ENCODE results near the gene RAET1L.
A peak's percentile ranks its signal among the peaks of the same experiment; 100 is the strongest.
"Not testable (repeated sequence)": the region's sequence is repeated elsewhere in the genome, so short reads cannot be mapped to it uniquely, and the experiment has no call there.

Gene RAET1L, protein sequence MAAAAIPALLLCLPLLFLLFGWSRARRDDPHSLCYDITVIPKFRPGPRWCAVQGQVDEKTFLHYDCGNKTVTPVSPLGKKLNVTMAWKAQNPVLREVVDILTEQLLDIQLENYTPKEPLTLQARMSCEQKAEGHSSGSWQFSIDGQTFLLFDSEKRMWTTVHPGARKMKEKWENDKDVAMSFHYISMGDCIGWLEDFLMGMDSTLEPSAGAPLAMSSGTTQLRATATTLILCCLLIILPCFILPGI

DNA sequence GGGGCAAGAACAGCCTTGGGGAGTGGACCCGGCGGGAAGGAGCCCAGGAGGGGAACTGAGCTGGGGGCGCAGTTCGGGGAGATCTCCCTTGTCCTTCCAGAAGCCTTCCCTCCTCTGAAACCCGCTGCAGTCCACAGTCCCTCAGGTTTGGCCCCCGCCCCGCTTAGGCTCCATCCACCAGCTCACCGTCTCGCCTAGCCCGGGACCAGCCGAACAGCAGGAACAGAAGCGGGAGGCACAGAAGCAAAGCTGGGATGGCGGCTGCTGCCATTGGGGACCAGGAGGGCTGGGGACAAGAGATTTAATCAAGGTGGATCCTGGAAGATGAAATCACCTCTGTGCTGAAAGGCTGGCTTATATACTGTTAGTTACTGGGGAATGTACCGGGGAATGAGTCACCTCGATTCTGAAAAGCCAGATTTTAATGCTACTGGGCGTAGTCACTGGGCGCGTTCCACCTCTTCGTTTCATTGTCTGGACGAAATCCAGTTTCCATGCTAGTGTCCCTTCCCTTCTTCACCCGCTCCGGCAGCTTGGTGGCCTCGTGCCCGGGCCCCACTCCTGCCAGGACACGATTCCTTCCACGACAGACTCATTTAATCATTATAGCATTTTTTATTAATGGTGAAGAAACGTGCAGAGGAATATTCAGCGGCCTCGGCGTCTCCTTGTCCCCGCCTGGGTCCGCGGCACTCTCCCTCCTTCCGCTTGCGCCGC lies at the start of gene RAET1L:
RAET1L (minus strand) TSS at position 332 of the 717 bp plus-strand sequence; CDS start at position 271, 61 bp downstream.
- no peak for DNase-seq

DNA sequence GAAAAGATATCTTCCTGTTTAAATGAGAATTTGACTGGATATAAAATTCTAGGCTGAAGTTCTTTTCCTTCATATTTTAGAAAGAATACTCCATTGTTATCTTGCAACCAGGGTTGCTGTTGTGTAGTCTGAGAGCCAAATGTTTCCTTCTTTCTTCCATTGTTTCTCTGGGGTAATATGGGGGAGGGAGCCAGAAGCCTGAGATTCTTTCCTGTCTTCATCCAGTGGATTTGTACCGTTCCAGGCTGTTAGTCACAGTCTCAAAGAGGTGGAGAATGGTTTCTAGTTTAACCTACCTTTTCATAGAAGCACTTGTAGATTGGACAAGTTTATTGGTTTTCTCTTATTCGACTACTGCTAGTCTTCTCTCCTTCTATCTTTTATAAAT lies 49.7 kb upstream of the RAET1L start:
- no peak for DNase-seq

DNA sequence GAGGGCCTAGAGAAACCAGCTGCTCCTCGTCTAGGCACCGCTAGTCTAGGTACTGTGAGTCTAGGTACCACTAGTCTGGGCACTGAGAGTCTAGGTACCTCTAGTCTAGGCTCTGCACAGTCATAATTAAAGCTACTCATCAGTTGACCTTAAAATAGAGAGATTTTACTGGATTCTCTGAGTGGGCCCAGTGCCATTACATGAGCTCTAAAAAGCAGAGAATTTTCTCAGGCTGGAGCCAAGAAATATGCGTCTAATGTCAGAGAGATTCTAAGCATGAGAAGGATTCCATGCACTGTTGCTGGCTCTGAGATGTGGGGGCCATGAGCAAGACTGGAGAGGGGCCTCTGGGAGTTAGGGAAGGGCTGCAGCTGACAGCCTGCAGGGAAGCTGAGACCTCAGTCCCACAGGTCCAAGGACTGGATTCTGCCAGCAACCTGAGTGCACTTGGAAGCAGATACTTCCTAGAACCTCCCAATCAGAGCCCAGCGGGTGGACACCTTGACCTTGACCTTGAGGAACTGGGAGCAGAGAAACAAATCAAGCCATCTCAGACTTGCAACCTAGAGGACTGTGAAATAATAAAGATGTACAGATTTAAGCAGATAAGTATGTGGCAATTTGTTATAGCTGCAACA lies 49.2 kb upstream of the RAET1L start:
- DNase-seq: not testable (repeated sequence)

DNA sequence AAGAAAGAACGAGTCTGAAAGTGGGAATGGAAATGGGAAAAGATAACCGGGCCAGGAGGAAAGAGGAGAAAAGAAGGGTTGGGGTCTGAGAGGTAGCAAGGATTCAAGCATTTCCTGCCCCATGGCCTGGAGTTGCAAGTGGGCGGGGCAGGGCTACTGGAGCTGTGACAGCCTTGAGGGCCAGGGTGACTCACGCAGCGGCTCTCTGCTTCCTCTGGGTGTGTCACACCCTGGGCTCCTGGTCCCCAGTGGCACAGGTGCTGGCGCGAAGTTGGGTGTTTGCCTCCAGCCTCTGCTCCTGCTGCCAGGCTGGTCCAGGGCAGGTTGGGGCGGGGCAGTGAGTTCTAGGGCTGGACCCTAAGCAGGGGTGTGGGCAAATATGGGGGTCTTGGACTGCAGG lies 46.9 kb upstream of the RAET1L start:
- peak; percentile 13 for DNase-seq

DNA sequence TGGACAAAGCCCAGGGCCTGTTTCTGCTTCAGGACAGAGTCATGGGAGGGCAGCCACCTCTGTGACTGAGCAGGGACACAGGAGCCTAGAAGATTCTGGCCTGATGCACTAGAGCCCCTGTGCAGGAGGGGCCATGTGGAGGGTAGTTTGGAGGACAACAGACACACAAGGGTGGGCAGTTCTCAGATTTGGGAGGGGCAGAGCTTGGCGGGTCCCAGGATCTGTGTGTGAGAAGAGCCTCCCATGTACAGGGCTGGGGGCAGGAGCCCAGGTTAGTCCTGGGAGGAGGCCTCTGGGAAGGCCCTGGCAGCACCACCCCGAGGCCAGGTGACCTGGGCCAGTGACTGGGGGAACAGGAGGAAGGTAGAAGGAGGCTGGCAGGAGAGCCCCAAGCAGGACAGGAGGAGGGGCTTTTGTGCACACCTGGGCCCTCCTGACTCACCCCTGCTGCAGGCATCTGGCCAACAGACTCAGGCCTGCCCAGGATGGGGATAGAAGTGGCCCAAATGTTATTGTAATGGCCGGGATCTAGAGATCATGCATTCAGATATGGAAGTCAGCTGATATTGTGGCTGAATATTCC lies 45.0 kb upstream of the RAET1L start:
- no peak for DNase-seq

DNA sequence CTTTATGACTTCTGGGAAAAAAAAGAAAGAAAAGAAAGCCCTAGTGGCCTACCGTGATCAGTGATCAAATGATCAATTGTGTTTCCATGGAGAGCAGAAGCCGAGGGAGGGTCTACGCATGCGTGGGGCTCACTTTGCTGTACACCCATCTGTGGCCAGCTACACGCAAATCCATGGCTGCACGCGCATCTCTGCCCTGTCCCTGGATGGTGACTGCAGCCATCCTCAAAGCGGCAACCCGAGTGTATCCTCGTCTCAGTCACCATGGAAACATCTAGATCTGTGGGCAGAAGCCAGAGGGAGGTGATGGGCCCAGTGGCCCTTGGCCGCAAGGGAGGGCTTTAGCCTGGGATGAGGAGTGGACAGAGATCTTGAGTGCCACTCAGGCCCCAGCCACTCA lies 44.4 kb upstream of the RAET1L start:
- peak; percentile 51 for DNase-seq

DNA sequence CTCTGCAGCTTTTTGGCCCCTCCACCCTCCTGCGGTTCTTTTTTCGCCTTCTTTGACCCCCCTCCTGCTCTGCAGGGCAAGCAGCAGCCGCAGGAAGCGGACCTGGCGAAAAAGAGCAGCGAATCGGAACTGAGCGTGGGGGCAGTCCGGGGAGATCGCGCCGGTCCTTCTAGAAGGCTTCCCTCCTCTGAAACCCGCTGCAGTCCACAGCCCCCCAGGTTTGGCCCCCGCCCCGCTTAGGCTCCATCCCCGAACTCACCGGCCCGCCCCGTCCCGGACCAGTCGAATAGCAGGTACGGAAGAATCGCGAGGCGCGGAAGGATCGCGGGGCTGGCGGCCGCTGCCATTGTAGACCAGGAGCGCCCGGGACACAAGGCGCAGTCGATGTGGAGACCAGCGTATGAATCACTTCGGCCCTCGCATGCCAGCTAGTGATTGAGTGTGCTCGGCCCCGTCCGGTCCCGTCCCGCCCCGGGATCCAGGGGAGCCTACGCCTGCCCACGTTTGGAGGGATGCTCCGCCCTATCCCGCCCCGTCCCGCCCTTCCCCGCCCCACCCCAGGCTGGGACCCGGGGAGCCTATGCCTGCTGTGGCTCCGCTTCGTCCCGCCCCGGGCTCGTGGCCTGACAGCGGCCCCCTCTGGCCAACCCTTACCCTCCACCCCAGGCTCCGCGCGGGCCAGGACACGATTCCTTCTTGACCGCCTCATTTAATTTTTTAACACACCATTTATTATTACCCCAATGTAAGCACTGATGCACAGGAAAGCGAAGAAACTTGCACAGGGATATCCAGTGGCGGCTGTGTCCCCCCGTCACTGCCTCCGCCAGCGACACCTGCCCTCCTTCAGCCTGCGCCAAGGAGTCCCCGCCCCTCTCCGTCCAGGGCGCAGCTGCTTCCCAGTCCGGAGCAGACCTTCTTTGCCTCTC lies 43.7 kb upstream of the RAET1L start, which contains the start of gene ULBP3:
ULBP3 (minus strand) TSS at position 402 of the 929 bp plus-strand sequence; CDS start at position 347, 55 bp downstream.
- DNase-seq: peak; percentile 70

DNA sequence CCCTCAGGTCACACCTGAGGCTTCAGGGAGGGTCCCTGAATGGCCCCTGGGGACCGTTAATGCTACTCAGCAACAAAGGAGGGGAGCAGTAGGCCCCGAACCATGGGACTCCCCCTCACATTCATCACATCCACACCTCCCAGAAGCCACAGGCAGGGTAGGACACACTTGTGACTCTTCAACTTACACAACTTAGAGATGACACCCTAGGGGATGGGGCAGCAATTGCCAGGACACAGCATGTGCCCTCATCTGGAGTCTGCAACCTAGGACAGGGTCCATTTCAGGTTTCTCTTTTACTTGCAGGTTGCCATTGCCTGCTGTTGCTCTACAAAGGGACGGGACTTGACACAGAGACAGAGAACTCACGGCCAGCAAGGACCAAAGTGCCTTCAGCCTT lies 42.8 kb upstream of the RAET1L start:
- no peak for DNase-seq

DNA sequence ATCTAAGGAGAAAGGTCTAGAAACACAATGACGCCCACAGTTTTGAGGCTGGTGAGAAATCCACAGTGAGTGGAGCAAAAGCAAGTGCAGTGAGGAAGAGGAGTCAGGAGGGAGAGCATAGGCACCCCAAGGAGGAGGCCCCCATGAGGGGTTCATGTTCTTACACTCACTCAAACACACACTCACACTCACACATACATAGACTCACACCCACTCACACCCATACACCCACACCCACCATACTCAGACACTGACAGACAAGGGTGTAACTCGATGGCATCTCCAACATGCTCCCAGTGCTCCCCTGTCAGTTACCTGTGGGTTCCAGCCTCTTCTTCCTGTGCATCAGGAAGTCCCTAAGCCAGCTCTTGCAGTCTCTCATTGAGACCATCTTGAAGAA lies 39.8 kb upstream of the RAET1L start:
- no peak for DNase-seq

DNA sequence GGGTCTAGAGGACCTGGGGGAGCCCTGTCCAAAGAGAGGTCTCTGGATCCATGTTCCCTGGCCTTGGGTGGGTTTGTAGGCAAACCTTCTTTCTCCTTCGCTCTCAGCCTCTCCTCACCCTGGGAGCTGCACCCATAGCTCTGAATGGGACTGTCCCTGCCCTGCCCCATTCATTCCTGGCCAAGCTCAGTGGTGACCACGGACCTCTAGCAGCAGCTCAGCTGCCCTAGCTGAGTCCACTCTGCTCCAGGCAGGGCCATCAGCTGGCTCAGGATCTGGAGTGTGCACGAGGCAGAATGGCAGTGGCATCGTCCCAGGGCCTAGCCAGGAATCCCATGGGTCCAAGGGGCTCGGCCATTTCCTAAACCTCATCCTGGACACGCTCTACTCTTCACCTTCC lies 38.3 kb upstream of the RAET1L start:
- no peak for DNase-seq

DNA sequence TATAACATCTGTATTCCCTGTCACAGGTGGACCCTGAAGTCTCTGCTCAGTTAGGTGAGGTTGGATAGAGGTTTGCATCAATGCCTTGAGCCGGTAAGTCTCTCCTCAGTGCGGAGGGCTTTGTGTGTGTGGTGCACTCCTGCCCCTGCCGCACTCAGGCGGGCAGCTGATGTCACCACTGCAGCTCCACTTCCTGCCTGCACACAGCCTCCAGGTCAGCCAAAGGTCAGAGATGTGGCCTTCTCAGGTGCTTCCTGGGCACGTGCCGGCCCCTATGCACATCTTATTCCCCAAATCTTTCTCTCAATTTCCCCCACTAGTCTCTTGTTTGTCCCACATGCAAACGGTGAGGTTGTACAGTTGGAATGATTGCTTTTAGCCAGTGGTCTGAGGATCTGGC lies 34.6 kb upstream of the RAET1L start:
- DNase-seq: not testable (repeated sequence)

DNA sequence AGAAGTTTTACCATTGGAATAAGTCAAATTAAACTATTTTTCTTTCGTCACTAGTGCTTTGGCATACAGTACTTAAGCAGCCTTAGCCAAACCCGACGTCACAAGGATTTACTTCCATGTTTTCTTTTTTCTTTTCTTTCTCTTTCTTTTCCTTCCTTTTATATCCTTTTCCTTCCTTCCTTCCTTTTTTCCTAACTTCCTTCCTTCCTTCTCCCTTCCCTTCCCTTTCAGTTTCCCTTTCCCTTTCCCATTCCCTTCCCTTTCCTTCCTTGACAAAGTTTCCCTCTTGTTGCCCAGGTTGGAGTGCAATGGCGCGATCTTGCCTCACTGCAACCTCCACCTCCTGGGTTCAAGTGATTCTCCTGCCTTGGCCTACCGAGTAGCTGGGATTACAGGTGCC lies 33.7 kb upstream of the RAET1L start:
- DNase-seq: no peak

DNA sequence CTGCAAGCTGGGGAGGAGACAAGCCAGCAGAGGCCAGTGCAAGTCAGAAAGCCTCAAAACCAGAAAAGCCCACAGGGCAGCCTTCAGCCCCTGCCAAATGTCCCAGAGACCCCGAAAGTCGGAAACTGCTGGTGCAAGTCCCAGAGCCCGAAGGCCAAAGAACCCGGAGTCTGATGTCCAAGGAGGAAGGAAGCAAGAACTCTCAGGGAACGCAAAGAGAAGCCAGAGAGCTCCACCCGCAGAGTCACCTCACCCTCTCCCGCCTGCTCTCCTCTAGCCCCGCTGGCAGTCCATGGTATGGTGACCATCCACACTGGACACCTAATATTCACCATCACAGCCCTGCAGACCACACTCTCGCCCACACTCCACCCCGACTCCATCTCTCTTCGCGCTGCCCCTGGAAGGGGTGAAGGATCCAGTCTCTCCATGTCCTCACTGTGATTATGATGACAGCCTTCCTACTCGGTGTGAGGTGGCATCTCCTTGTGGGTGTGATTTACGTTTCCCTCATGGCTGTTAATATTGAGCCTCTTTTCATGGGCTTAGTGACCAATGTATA lies 33.0 kb upstream of the RAET1L start:
- DNase-seq: no peak

DNA sequence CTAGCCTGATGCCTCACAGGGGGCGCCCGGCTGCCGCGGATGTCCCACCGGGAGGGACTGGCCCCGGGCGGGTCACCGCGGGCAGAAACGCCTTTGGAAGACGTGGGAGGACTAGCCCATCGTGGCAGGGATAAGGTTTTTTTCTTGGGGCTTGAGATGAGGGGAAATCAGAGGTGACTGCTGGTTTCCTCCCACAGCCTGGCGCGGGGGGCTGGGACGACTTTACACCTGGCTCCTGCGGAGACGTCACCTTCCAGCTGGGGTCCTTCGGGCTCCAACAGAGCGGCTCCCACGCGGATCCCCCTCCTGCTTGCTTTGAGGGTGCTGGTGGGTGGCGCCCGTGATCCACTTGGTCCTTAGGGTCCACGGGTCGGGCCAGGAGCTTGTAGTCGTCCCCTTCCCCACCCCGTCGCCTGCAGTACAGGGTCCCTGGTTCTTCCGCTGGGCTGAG lies 32.2 kb upstream of the RAET1L start:
- DNase-seq: no peak

DNA sequence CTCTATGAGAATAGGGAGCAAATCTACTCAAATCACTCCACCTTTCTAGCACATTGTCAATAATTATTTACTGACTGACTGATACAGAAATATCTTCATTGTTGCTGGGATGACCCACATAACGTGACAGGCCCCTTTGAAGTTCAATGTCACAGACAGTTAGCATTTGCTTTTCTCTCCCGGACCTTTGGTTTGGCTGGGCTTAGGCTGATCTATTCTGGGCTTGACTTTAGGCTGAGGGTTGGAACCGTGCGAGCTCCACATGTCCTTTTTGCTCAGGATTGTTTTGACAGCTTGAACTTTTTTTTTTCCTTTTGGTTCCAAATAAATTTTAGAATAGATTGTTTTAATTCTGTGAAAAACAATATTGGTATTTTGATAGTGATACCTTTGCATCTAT lies 31.6 kb upstream of the RAET1L start:
- DNase-seq: no peak

DNA sequence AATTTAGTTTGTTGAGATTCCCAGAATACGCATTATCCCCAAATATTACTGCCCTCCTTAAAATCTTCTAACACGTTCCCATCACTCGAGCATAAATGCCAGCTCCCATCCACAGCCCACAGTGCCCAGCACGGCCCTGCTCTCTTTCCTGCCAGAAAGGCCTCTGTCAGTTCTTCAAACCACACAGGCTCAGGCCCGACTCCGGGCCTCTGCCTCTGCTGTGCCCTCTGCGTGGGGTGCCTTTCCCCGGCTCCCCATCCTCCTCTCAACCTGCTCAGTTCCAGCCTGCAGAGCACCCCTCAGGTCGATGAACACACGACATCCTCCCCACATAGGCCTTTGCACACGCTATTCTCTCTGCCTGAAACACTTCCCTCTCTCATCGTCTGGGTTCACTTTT lies 30.8 kb upstream of the RAET1L start:
- no peak for DNase-seq

DNA sequence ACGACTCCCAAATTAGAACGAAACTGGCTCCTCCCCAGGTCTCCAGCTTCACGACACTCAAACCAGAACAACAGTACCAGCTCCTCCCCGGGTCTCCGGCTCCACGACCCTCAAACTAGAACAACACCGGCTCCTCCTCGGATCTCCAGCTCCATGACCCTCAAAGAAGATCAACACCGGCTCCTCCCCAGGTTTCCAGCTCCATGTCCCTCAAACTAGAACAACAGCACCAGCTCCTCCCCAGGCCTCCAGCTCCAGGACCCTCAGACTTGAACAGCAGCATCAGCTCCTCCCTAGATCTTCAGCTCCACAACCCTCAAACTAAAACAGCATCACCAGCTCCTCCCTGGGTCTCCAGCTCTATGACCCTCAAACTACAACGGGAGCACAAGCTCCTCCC lies 29.8 kb upstream of the RAET1L start:
- DNase-seq: no peak

DNA sequence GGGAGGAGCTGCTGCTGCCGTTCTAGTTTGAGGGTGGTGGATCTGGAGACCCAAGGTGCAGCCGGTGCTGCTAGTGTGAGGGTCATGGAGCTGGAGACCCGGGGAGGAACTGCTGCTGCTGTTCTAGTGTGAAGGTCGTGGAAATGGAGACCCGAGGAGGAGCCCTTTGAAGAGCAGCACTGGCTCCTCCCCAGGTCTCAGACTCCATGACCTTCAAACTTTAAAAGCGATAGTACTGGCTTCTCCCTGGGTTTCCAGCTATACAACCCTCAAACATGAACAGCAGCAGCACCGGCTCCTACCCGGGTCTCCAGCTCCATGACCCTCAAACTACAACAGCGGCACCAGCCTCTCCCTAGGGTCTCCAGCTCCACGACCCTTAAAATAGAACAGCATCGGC lies 28.1 kb upstream of the RAET1L start:
- no peak for DNase-seq

DNA sequence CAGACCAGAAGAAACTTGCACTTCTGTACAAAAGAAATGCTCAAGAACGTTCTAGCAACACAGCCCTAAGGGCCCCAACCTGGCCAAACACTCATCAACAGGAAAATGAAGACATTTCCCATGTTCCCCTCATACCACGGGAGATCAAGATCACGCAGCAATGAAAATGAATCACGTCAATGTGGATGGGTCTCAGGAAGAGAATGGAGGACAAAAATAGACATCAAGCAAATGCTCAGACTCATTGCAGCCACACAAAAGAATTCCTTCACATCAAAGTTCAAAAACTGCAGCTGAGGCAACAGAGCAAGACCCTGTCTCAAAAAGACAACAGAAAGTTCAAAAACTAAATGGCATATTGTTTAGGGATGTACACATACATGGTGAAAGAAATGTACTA lies 25.5 kb upstream of the RAET1L start:
- no peak for DNase-seq

DNA sequence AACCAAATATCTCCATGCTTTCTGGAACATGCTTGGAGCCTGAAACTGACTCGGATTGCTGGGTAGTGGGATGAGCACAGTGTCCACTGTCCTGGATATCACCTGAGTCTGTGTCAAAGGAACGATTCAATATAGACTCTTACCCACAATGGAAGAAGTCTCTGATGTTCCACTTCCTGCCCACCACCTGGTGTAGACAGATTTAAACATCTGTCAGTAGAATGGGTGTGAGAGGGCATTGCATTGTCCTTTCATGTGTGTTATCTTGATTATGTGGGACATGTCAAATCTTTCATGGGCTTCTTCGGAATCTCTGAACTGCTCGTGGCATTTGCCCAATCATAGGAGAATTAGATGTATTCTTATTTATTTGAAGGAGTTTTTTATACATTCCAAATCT lies 22.8 kb upstream of the RAET1L start:
- no peak for DNase-seq

DNA sequence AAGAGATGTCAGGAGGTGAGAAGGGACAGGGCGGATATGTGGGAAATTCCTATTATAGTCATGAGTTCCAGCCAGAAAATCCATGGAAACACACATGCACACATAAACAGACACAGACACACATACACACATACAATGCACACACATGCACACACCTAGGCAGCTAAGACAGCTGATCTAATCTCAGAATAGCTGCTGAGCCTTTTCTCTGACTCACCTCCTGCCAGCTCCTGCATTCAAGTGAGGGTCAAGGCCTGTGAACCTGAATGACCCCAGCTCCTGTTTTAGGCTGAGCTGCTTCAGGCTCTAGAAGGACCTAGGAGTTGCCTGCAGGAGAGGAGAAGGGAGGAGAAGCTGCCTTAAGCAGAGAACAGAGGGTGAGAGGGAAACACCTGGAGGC lies 21.6 kb upstream of the RAET1L start:
- no peak for DNase-seq

DNA sequence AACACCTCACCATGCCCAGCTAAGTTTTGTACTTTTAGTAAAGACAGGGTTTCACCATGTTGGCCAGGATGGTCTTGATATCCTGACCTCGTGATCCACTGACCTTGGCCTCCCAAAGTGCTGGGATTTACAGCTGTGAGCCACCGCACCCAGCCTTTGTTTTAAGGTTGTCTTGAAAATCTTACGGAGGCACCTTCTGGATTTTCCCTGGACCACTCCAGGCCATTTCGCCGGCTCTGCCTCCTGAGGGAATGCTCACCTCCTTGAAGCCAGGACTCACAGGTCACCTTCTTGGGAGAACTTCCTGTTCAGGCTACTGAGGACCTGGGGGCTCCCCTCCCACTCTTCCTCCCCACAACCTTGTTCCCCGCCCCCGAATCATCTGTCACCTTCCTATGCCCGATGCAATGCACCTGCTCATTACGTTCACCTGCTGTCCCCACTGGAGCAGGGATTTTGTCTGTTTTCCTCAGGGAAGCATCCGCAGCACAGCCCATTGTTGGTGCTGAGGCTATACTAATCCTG lies 19.4 kb upstream of the RAET1L start:
- DNase-seq: no peak
